NCI-H2227 (cell line): ENCODE results near the gene PEX10.
"Not testable (repeated sequence)": the region's sequence is repeated elsewhere in the genome, so short reads cannot be mapped to it uniquely, and the experiment has no call there.

ENCODE experiments used
- DNase-seq: peaks from one replicate; lab custom pipeline; 2025; ENCODE audit not compliant: unreplicated experiment; lab: John Stamatoyannopoulos, UW

The PEX10 gene

GRCh38 chr1:2443277-2444137 is 31.1 kb upstream of the PEX10 start:
- peak; percentile 66 for DNase-seq

- no peak for DNase-seq
These were observed 30.3 kb upstream of the PEX10 start for GRCh38 chr1:2442661-2443060.

GRCh38 chr1:2441746-2442145 is 29.4 kb upstream of the PEX10 start:
- DNase-seq, result no peak

DNA sequence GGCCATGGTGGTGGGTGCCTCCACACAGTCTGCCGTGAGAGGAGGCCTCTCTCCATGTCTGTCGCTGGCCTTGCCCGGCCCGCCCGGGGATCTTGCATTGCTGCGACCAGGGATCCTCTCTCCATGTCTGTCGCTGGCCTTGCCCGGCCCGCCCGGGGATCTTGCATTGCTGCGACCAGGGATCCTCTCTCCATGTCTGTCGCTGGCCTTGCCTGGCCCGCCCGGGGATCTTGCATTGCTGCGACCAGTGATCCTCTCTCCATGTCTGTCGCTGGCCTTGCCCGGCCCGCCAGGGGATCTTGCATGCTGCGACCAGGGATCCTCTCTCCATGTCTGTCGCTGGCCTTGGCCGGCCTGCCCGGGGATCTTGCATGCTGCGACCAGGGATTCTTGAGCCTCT is 28.0 kb upstream of the PEX10 start:
- not testable (repeated sequence) for DNase-seq

DNA sequence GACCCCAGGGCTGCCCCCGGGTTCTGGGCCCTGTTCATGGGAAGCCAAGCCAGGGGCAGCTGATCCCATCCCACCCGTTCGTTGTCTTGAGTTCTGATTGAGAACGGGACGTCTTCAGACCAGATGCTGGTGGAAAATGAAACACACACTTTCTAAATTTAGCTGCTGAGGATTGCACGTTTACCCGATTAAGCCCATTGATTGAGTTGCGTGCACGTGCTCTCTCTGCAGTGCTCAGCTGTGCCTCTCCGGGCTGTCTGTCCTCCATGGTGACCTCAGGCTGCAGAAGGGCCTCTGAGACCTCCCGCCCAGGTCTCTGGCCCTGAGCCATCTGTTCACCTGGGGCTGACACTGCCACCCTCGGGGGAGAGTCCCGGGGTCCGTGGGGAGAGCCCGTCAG is 27.0 kb upstream of the PEX10 start:
- DNase-seq, result no peak

GRCh38 chr1:2438641-2439040 is 26.3 kb upstream of the PEX10 start:
- no peak for DNase-seq

DNA sequence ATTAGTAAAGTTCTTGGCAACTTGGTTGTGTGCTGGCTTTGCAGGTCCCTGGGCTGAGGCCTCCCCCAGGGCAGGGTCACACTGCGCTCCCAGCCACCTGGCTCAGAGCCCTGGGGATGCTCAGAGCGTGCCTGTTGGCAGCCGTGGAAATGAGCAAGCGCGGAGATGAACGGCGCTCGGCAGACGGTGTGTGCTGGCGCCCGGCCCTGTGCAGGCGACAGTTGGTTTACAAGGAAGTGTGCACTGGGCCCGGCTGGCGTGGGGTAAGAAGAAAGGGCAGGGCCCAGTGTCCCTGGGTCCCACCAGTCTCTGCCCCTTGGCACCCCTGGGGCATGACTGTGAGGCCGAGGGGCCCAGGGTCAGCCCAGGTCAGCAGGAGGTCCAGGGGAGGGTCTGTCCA is 25.7 kb upstream of the PEX10 start:
- DNase-seq, result no peak

DNA sequence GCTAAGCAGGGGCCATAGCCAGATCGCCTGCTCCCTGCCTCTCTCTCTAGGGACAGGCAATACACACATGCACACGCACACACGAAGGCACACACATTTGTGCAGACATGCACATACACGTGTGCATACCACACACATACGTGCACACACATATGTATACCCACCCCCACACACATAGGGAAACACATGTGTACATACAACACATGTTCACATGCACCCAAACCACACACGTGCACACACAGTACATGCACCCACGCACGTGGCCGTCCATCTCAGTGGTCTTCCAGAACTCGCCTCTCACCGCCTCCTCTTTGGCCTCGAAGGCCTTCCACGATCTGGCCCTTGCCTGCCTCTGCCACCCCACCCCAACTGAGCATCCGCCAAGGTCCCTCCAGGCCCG is 25.3 kb upstream of the PEX10 start:
- DNase-seq, result no peak

GRCh38 chr1:2436876-2437275 is 24.5 kb upstream of the PEX10 start:
- DNase-seq, result no peak

GRCh38 chr1:2435746-2436355 is 23.5 kb upstream of the PEX10 start:
- no peak for DNase-seq

- DNase-seq, result no peak
These were observed 22.7 kb upstream of the PEX10 start for GRCh38 chr1:2435091-2435490.

DNA sequence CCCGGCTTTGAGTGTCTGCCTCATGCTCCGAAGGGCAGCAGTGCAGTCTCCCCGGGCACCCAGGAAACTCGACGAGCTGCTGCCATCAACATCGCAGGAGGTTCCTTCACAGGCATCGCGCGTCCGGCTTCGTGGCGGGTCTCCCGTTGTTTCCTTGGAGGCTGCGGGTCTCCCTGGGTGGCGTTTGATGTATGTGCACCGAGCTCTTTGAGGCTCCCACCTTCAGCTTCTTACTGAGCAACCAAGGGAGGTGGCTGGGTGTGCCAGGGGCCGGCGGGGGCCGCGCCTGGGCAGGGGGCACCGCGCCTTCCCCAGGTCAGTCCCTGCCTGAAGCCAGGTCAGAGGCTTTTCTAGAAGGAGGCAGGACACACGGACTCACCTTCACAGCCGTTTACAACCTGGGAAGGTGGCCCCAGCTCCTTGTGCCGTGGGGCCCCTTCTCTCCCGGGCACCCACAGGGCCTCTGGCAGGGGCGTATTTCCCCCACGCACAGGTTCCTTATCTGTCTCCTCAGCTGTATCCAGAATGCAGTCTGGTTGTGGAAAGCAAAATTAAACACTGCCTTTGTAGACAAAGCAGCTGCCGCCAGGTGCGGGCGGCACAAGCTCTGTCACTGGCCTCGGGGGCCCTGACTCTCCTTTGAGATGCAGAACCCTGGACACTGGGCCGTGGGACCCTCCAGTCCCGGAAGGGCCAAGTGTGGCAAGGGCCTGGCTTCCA is 21.7 kb upstream of the PEX10 start:
- DNase-seq, result no peak

- no peak for DNase-seq
These were observed 20.8 kb upstream of the PEX10 start for GRCh38 chr1:2433196-2433595.

DNA sequence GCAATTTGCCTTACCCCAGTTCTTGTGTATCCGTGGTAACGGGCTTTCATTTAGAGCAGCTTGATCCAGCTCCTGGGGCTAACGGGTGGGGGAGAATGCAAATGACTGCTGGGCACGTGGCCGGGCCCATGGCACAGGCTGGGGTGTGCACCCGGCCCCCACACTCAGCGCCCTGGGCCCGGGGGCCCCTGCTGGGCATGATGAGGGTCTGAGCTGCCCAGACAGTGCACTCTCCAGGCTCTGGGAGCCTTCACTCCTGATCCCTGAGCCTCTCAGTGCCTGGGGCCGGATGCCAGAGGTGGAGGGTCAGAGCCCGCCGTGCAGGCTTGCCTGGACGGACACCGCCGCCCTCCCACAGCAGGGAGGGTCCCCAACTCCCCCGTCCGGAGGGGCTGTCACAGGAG is 20.1 kb upstream of the PEX10 start:
- no peak for DNase-seq

DNA sequence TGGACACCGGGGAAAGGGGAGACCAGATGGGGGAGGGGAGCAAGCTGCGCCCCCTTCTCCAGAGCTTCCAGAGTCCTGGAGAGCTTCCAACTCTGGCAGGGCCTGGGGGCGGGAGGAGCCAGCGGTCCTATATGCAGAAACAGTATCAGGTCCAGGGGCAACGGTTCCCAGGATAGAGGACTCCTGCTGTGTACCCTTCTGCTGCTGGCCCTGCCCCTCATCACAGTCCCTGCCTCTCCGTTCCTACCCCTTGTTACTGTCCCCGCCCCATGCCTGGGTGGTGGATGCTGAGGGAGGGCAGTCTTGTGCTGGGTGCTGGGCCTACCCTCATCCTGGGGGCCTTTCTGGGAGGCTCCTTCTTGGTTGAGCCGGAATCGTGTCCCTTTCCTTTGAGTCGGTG is 19.2 kb upstream of the PEX10 start:
- no peak for DNase-seq

DNA sequence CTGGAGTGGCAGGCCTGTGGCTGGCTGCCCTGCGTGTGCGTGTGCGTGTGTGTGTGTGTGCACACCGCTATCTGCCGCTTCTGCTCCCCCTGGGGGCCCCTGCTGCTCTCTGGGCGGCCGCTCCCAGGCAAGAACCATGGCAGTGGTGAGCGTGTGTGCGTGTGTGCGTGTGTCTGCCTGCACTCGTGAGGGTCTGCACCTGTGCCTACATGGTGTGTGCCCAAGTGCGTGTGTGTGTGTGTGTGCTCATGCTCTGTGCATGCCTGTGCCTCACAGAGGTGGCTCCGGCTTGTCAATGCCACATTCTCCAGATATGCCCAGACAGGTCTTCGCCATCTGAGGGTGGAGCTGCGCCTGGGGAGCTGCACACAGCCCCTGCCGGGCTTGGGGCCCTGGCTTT is 18.7 kb upstream of the PEX10 start:
- peak; percentile 70 for DNase-seq

- DNase-seq, result no peak
These were observed 18.2 kb upstream of the PEX10 start for GRCh38 chr1:2430592-2430973.

DNA sequence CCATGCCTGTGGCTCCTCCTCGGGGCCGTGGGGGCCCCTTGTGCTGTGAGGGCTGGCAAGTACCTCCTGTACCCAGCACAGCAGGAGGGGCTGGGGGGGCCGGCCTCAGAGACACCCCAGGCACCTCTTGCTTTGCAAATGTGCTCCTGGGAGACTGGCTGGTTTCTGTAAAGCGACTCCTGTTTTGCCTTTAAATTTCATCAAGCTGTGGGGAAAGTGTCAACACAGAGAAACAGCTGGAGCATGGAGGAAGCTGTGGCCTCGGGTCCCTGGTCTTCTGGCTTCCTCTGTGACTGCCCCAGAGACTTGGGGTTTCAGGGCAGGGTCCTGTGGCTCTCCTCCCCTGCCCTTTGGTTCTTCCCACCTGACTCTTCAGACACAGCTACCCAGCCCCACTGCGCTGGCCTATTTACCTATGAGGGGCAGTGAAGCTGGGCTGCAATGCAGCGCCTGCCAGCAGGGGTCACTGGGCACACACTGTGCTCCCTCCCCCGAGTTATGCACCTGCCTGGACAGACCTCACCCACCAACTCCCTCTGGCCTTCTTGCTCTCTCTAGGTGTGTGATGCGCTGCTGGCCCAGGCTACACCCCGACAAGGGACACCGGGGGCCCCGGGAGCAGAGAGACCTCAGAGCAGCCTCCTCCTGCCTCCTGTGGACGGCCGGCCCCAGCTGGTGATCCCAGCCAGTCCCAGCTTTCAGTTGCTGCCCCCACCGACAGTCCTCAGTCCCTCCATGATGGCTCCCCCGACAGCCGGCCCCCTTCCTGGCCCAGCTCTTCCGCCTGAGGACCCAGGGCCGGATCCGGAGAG is 17.6 kb upstream of the PEX10 start:
- DNase-seq, result no peak

- no peak for DNase-seq
These were observed 16.1 kb upstream of the PEX10 start for GRCh38 chr1:2428490-2428889.

GRCh38 chr1:2427976-2428375 is 15.6 kb upstream of the PEX10 start:
- DNase-seq, result no peak

GRCh38 chr1:2427051-2427450 is 14.7 kb upstream of the PEX10 start:
- no peak for DNase-seq
